HEK293T (cell line): ENCODE measurements around the gene FMOD.

Experiments
- BHLHE40 ChIP-seq: fragments of 450-650 bp; IDR thresholded peaks from 2 replicates; pipeline ENCODE4 v1.6.1; 2016; ENCODE audit warnings: mild to moderate bottlenecking, moderate library complexity, borderline replicate concordance
- ELF4 ChIP-seq: fragments of 450-650 bp; IDR thresholded peaks from 2 replicates; pipeline ENCODE4 v1.6.1; 2017; ENCODE audit warnings: antibody characterized with exemption
- FOXA1 ChIP-seq: fragments of 450-650 bp; IDR thresholded peaks from 2 replicates; pipeline ENCODE4 v1.6.1; 2016; ENCODE audit warnings: mild to moderate bottlenecking
- FOXM1 ChIP-seq: fragments of 450-650 bp; IDR thresholded peaks from 2 replicates; pipeline ENCODE4 v1.6.1; 2017; ENCODE audit warnings: mild to moderate bottlenecking, borderline replicate concordance
- L3MBTL2 ChIP-seq: fragments of 450-650 bp; conservative IDR thresholded peaks from 2 replicates; pipeline ENCODE4 v1.6.1; 2016; ENCODE audit warnings: mild to moderate bottlenecking
- NFRKB ChIP-seq: fragments of 450-650 bp; IDR thresholded peaks from 2 replicates; pipeline ENCODE4 v1.6.1; 2016; ENCODE audit warnings: mild to moderate bottlenecking, moderate library complexity
- SP1 ChIP-seq: fragments of 450-650 bp; IDR thresholded peaks from 2 replicates; pipeline ENCODE4 v1.6.1; 2017
- SUZ12 ChIP-seq: fragments of 450-650 bp; IDR thresholded peaks from 2 replicates; pipeline ENCODE4 v1.6.1; 2016; ENCODE audit warnings: mild to moderate bottlenecking

GRCh38 chr1:203307641-203308126, 43.2 kb downstream of the FMOD start:
- TF ChIP-seq ELF4 (no peak), SP1 (no peak), FOXM1 (no peak), SUZ12 (no peak), BHLHE40 (no peak), L3MBTL2 (no peak), NFRKB (no peak), FOXA1 (no peak)
